HCT116 (cell line): ENCODE data around the gene KCNB1. TPM values are rescaled to one million over a fixed set of nuclear protein-coding genes. Genes with fewer than 3 reads are reported as not detected.

Experiments
- ATAC-seq: fragments of 200-7000 bp; cut with Tn5 transposase; 2 replicates; pipeline ENCODE4 v1.9.1; 2020; ENCODE audit warnings: mild to moderate bottlenecking, moderate library complexity
- BruUV-seq: library from RNA; stranded (reverse); fragments of 400-500 nt; replicated peaks from 2 replicates; lab custom pipeline; 2021; lab: Mats Ljungman, UMichigan
- CTCF ChIA-PET: fragments of 300-600 bp; sonication (Branson Sonifier 250); formaldehyde crosslinking; loops from one replicate; lab custom pipeline; 2021; ENCODE audit warnings: antibody characterized with exemption; lab: Charles Lee
- POLR2A ChIA-PET: fragments of 300-600, 350-600 bp; sonication (Branson Sonifier 250); formaldehyde crosslinking; loops from one replicate; lab custom pipeline; 2021; ENCODE audit warnings: antibody characterized with exemption; lab: Charles Lee
- RAD21 ChIA-PET, 2 experiments: fragments of 300-600 bp; sonication (Branson Sonifier 250); formaldehyde crosslinking; loops; one replicate each; lab custom pipeline; 2023; ENCODE audit warnings: low total read pairs in 2 of 2; ENCODE audit not compliant: uncharacterized antibody in 2 of 2, unreplicated experiment in 2 of 2, low non-redundant PET in 1 of 2; lab: Charles Lee
- DNase-seq: peaks from one replicate; pipeline ENCODE4 v3.0.0-alpha.2; 2010; ENCODE audit warnings: low read depth, low spot score
- H2AFZ ChIP-seq: fragments of 200-600 bp; shearing (Covaris generic), sonication (generic); 2 replicates; pipeline ENCODE4 v1.6.1; 2017; ENCODE audit warnings: low read depth, mixed run types, mixed read lengths, antibody characterized with exemption, low read length; ENCODE audit not compliant: poor library complexity, severe bottlenecking
- H3K27ac ChIP-seq: 2 replicates; pipeline ENCODE4 v1.5.1; 2012; ENCODE audit warnings: low read depth, low read length
- H3K27me3 ChIP-seq: fragments of 200-600 bp; sonication (generic); 2 replicates; pipeline ENCODE4 v1.6.1; 2016; ENCODE audit warnings: mixed run types, low read length, mixed read lengths; ENCODE audit not compliant: insufficient read depth
- H3K36me3 ChIP-seq, 2 experiments: fragments of 200-500 bp in 1 of 2; fragments of 200-600 bp in 1 of 2; sonication (Bioruptor generic) in 1 of 2; sonication (generic) in 1 of 2; 2 replicates each; pipeline versions ENCODE4 v1.5.1 to v1.6.1; 2014 to 2016; ENCODE audit warnings: low read length in 2 of 2, inconsistent platforms in 1 of 2, mixed read lengths in 1 of 2, mixed run types in 1 of 2; ENCODE audit not compliant: insufficient read depth in 2 of 2, control insufficient read depth in 1 of 2
- H3K4me1 ChIP-seq, 2 experiments: fragments of 200-600 bp in 1 of 2; sonication (generic) in 1 of 2; 2 replicates each; pipeline versions ENCODE4 v1.5.1 to v1.6.1; 2012 to 2017; ENCODE audit warnings: low read length in 2 of 2, inconsistent platforms in 1 of 2, mild to moderate bottlenecking in 1 of 2, mixed read lengths in 1 of 2, mixed run types in 1 of 2, moderate library complexity in 1 of 2; ENCODE audit not compliant: insufficient read depth in 2 of 2, control insufficient read depth in 1 of 2
- H3K4me2 ChIP-seq: fragments of 200-600 bp; sonication (generic); 2 replicates; pipeline ENCODE4 v1.6.1; 2017; ENCODE audit warnings: mixed run types, low read length, mixed read lengths
- H3K4me3 ChIP-seq, 2 experiments: fragments of 200-600 bp in 1 of 2; sonication (generic) in 1 of 2; replicated peaks in 1 of 2; 2 replicates each; pipeline ENCODE4 v1.5.1; 2011 to 2016; ENCODE audit warnings: low read length in 2 of 2, control low read depth in 1 of 2, low read depth in 1 of 2, mild to moderate bottlenecking in 1 of 2, mixed read lengths in 1 of 2, mixed run types in 1 of 2
- H3K79me2 ChIP-seq: fragments of 200-600 bp; sonication (generic); 2 replicates; pipeline ENCODE4 v1.6.1; 2017; ENCODE audit warnings: mild to moderate bottlenecking, mixed run types, low read length, moderate library complexity, mixed read lengths; ENCODE audit not compliant: insufficient read depth
- H3K9ac ChIP-seq: fragments of 200-600 bp; sonication (generic); 2 replicates; pipeline ENCODE4 v1.6.1; 2016; ENCODE audit warnings: low read length, mixed read lengths
- H3K9me2 ChIP-seq: fragments of 200-600 bp; sonication (generic), shearing (Covaris generic); 2 replicates; pipeline ENCODE4 v1.6.1; 2017; ENCODE audit warnings: mixed run types, mild to moderate bottlenecking, moderate library complexity; ENCODE audit not compliant: insufficient read depth
- H3K9me3 ChIP-seq, 2 experiments: fragments of 200-500 bp in 1 of 2; fragments of 200-600 bp in 1 of 2; sonication (Bioruptor generic) in 1 of 2; sonication (generic) in 1 of 2; 2 replicates each; pipeline ENCODE4 v1.6.1; 2014 to 2017; ENCODE audit warnings: low read length in 2 of 2, mixed read lengths in 2 of 2, inconsistent platforms in 1 of 2, low read depth in 1 of 2, mild to moderate bottlenecking in 1 of 2, mixed run types in 1 of 2, moderate library complexity in 1 of 2; ENCODE audit not compliant: control insufficient read depth in 1 of 2, insufficient read depth in 1 of 2
- H4K20me1 ChIP-seq: fragments of 200-600 bp; sonication (generic), shearing (Covaris generic); 2 replicates; pipeline ENCODE4 v1.6.1; 2017; ENCODE audit warnings: mixed run types, mild to moderate bottlenecking, moderate library complexity; ENCODE audit not compliant: insufficient read depth
- ATF3 ChIP-seq: IDR thresholded peaks from 2 replicates; pipeline ENCODE4 v1.6.1; 2012
- CBX3 ChIP-seq: IDR thresholded peaks from 2 replicates; pipeline ENCODE4 v1.6.1; 2012; ENCODE audit warnings: low read depth
- EGR1 ChIP-seq: IDR thresholded peaks from 2 replicates; pipeline ENCODE4 v1.6.1; 2012; ENCODE audit warnings: low read depth
- ELF1 ChIP-seq: IDR thresholded peaks from 2 replicates; pipeline ENCODE4 v1.6.1; 2012; ENCODE audit warnings: low read depth, borderline replicate concordance
- EZH2phosphoT487 ChIP-seq: fragments of 200-600 bp; IDR thresholded peaks from 2 replicates; pipeline ENCODE4 v1.6.1; 2018; ENCODE audit warnings: antibody characterized with exemption, borderline replicate concordance
- JUND ChIP-seq: IDR thresholded peaks from 2 replicates; pipeline ENCODE4 v1.6.1; 2012
- MAX ChIP-seq: IDR thresholded peaks from 2 replicates; pipeline ENCODE4 v1.6.1; 2012
- POLR2A ChIP-seq: IDR thresholded peaks from 2 replicates; pipeline ENCODE4 v1.7.0; 2011; ENCODE audit warnings: borderline replicate concordance; ENCODE audit not compliant: insufficient read depth, insufficient read length; ENCODE audit errors: extremely low read depth
- REST ChIP-seq: IDR thresholded peaks from 2 replicates; pipeline ENCODE4 v1.6.1; 2012; ENCODE audit warnings: low read depth
- SP1 ChIP-seq: IDR thresholded peaks from 2 replicates; pipeline ENCODE4 v1.6.1; 2012; ENCODE audit warnings: low read depth
- SRF ChIP-seq: IDR thresholded peaks from 2 replicates; pipeline ENCODE4 v1.6.1; 2012; ENCODE audit warnings: low read depth
- TCF7L2 ChIP-seq: IDR thresholded peaks from 2 replicates; pipeline ENCODE4 v1.7.0; 2011; ENCODE audit warnings: borderline replicate concordance, inconsistent platforms; ENCODE audit not compliant: insufficient read depth, insufficient read length; ENCODE audit errors: extremely low read depth
- YY1 ChIP-seq: IDR thresholded peaks from 2 replicates; pipeline ENCODE4 v1.6.1; 2011; ENCODE audit warnings: low read length, low read depth, moderate library complexity, mild to moderate bottlenecking; ENCODE audit not compliant: insufficient replicate concordance; ENCODE audit errors: extremely low read depth
- ZFX ChIP-seq: fragments of 450-650 bp; IDR thresholded peaks from 2 replicates; pipeline ENCODE4 v1.6.1; 2017
- ZNF274 ChIP-seq: fragments of 200-500 bp; sonication (Bioruptor generic); IDR thresholded peaks from 2 replicates; pipeline ENCODE4 v1.6.1; 2014; ENCODE audit warnings: mild to moderate bottlenecking, low read depth, low read length, inconsistent platforms
- intact Hi-C: fragments of 100-400 bp; cut with micrococcal nuclease; formaldehyde crosslinking; loops from 2 replicates; pipeline ENCODE4 v1.10.0; 2022
- total RNA-seq: library from RNA; stranded (reverse); gene quantifications from one replicate; pipeline ENCODE4 v1.2.1, GENCODE V29; 2021; ENCODE audit not compliant: unreplicated experiment

Gene KCNB1
- total RNA-seq, 1 experiment from 2014 or later, result 0.79 TPM

- TF ChIP-seq EZH2phosphoT487, result no peak
- no peak for TF ChIP-seq YY1
- TF ChIP-seq EGR1, result no peak
- no peak for TF ChIP-seq MAX
Observed at GRCh38 chr20:49344975-49345374, 137.5 kb downstream of the KCNB1 start (continued).

- POLR2A ChIA-PET, result interaction anchor here (0.6 kb wide), 1 partner anchor 592 kb away, joined by 3 read pairs; the partner anchor contains the start of gene RNF114
- H3K27ac ChIP-seq, result no peak overlapping the region
Observed at GRCh38 chr20:49344140-49344539, 138.3 kb downstream of the KCNB1 start.

More at GRCh38 chr20:49344140-49344539, 138.3 kb downstream of the KCNB1 start:
- Histone ChIP-seq H3K79me2 (no peaks in the 10 kb centered on the region), H3K9me2 (no peaks in the 10 kb centered on the region), H3K4me2 (no peak overlapping the region), H3K4me1 (no peaks in the 10 kb centered on the region), H4K20me1 (no peaks in the 10 kb centered on the region), H2AFZ (no peak overlapping the region), H3K9me3 (no peaks in the 10 kb centered on the region), H3K36me3 (no peaks in the 10 kb centered on the region), H3K4me3 (no peak overlapping the region), H3K27me3 (no peaks in the 10 kb centered on the region; the same call in 1 of the 2 replicates), H3K9ac (no peak overlapping the region)
- BruUV-seq, result no TSS peak
- ATAC-seq, result no peak
- intact Hi-C loops, result no loop called here
- no peak for TF ChIP-seq REST
- TF ChIP-seq POLR2A, result no peak
- TF ChIP-seq EZH2phosphoT487, result no peak
- no peak for TF ChIP-seq ZFX
- no peak for TF ChIP-seq ZNF274
- no peak for TF ChIP-seq CBX3
- TF ChIP-seq JUND, result no peak
- TF ChIP-seq ATF3, result no peak
- TF ChIP-seq TCF7L2, result no peak
- no peak for TF ChIP-seq SRF
- TF ChIP-seq YY1, result no peak
- no peak for TF ChIP-seq ELF1
- no peak for TF ChIP-seq SP1
- no peak for TF ChIP-seq MAX
- no peak for DNase-seq
- CTCF ChIA-PET, result no interaction called here
- RAD21 ChIA-PET, result no interaction called here
